ENCODE measurements around the gene PDS5B.
"Not testable (repeated sequence)": the region's sequence is repeated elsewhere in the genome, so short reads cannot be mapped to it uniquely, and the experiment has no call there.

Gene PDS5B

GRCh38 chr13:32586080-32586900, at the start of gene PDS5B:
Gene PDS5B (plus strand): TSS chr13:32586452. CDS start chr13:32648773, 62,321 bp downstream.
- DNase-seq = peak; percentile 94 to 95

- peak; percentile 14 to 18 for DNase-seq
Observed at GRCh38 chr13:32537580-32538142, 48.6 kb upstream of the PDS5B start.

GRCh38 chr13:32538143-32538620, 48.1 kb upstream of the PDS5B start:
- no peak for DNase-seq

GRCh38 chr13:32538621-32539246, 47.5 kb upstream of the PDS5B start, which contains the start of gene N4BP2L2:
Gene N4BP2L2 (minus strand): TSS chr13:32538795. CDS start chr13:32537027, 1,768 bp downstream.
- peak; percentile 78 to 81 for DNase-seq

GRCh38 chr13:32542221-32542620, 44.0 kb upstream of the PDS5B start:
- DNase-seq = no peak

- no peak for DNase-seq
Observed at GRCh38 chr13:32545083-32545482, 41.2 kb upstream of the PDS5B start.

GRCh38 chr13:32548837-32549236, 37.4 kb upstream of the PDS5B start:
- DNase-seq = no peak

GRCh38 chr13:32549788-32550187, 36.5 kb upstream of the PDS5B start:
- no peak for DNase-seq

- DNase-seq = no peak
Observed at GRCh38 chr13:32553720-32554119, 32.5 kb upstream of the PDS5B start.

- DNase-seq = no peak
Observed at GRCh38 chr13:32555613-32556012, 30.6 kb upstream of the PDS5B start.

- not testable (repeated sequence) for DNase-seq
Observed at GRCh38 chr13:32560842-32561241, 25.4 kb upstream of the PDS5B start.

- not testable (repeated sequence) for DNase-seq
Observed at GRCh38 chr13:32575687-32576086, 10.6 kb upstream of the PDS5B start.

- no peak for DNase-seq
Observed at GRCh38 chr13:32577032-32577431, 9.2 kb upstream of the PDS5B start.

- no peak for DNase-seq
Observed at GRCh38 chr13:32581177-32581786, 5.0 kb upstream of the PDS5B start.

- DNase-seq = no peak
Observed at GRCh38 chr13:32582281-32582680, 4.0 kb upstream of the PDS5B start.

- DNase-seq = no peak
Observed at GRCh38 chr13:32582991-32583390, 3.3 kb upstream of the PDS5B start.

- peak in 1 of 2 donors; percentile 1 for DNase-seq
Observed at GRCh38 chr13:32585550-32586079, 637 bp upstream of the PDS5B start.

- DNase-seq = peak; percentile 48 to 51
Observed at GRCh38 chr13:32587011-32587810, 959 bp downstream of the PDS5B start.

- DNase-seq = no peak
Observed at GRCh38 chr13:32587811-32588170, 1.5 kb downstream of the PDS5B start.

- no peak for DNase-seq
Observed at GRCh38 chr13:32588736-32589135, 2.5 kb downstream of the PDS5B start.

GRCh38 chr13:32589471-32589870, 3.2 kb downstream of the PDS5B start:
- no peak for DNase-seq

- DNase-seq = no peak
Observed at GRCh38 chr13:32590266-32590665, 4.0 kb downstream of the PDS5B start.

Data from stimulated activated CD4-positive, alpha-beta T cell treated with anti-CD3 and anti-CD28 coated beads, Interleukin-2, amount 100 ng/mL, for 48 hours (primary cell).